NCI-H2196 (cell line): ENCODE results near the gene GFI1B.

Source experiments
- DNase-seq: peaks from one replicate; lab custom pipeline; 2025; ENCODE audit not compliant: unreplicated experiment; lab: John Stamatoyannopoulos, UW

The GFI1B gene

DNA sequence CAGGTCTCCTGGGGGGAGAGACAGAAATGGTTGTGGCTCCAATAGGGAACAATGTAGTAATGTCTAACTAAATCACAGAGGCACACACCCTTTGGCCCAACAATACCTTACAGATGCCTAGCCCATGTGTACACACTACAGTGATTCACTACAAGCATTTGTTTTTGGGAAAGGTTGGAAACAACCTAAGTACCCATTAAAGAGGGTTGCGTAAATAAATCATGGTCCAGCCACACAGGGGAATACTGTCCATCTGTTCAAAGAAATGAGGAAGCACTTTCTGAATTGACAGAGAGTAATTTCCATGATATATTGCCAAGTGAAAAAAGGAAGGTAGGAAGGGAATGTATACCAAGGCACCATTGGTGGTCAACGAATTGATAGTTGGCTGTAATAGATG lies 30.3 kb downstream of the GFI1B start:
- DNase-seq = no peak

DNA sequence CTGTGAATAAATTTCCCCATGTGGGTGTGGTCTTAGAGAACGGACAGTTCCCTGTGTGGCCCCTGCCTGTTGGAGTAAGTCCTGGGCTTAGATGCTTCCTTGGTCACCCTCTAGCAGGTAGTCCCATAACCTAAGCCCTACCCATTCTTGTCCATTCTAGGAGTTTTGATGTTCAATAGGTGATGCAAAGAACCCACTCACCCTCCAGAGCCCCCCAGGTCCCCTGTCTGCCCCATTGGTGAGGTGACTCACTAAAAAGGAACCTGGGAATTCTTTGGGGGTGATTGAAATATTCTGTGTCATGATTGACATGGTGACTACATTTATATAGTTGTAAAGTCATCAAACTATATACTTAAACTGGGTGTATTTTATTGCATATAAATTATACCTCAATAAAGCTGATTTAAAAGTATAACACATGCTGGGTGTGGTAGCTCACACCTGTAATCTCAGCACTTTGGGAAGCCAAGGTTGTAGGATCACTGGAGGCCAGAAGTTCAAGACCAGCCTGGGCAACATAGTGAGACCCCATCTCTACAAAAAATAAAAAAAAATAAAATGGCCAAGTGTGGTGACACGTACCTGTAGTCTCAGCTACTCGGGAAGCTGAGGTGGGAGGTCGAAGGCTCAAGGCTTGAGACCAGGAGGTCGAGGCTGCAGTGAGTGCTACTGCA lies 31.6 kb downstream of the GFI1B start:
- DNase-seq = no peak

DNA sequence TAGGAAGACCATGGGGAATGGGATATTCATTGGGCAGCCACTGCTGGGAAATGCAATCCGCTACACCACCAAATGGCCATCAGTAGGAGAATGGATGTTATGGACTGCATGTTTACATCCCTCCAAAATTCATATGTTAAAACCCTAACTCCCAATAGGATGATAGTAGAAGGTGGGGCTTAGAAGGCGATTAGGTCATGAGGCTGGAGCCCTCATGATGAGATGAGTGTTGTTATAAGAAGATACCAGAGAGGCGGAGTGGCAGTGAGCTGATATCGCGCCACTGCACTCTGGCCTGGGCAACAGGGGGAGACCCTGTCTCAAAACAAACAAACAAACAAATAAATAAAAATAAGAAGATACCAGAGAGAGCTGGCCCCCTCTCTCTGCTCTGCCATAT lies 36.2 kb downstream of the GFI1B start:
- DNase-seq = no peak

DNA sequence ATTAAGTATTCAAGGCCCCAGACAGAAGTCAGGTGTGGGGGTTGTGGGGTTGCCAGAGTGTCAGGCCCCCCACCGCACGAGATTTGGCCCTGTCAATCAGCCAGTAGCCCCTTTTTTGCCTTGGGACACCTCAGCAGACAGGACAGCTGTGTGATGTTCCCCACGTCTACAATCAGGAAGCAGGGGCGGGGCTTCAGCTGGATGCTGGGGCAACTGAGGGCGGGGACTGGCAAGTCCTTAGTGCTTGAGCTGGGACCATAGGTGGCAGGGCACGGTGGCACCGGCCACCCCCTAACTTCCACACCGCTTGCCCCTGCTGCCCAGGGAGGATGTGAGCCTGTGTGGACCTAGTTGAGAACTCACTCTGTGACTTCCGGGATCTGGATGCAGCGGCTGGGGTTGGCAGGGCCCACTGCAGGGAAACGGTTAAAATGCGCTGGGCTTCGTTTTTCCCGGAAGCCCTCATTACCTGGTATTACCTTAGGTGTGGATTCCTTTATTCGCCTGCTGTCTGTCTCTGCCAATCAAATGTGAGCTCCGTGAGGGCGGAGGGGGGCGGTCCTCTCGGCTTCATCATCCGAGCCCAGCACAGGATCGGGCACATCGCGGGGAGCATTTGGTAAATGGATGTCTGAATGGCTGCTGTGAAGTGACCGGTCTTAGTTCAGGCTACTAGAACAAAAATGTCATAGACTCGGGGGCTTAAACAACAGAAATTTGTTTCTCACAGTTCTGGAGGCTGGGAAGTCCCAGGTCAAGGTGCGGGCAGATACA lies 44.8 kb downstream of the GFI1B start:
- no peak for DNase-seq

DNA sequence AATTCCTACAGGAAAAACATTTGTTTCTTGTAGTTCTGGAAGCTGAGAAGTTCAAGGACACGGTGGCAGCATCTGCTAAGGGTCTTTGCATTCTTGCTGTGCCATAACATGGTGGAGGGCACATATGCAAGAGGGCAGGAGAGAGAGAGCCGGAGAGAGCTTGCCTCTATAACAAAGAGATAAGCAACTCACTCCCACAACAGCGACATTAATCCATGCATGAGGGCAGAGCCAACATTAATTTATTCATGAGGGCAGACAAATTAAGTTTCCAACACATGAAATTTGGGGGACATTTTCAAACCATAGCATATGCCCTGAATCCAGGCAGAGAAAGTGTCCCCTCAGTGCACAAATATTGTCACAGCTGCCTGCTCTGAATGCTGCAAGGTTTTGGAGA lies 47.9 kb downstream of the GFI1B start:
- no peak for DNase-seq

DNA sequence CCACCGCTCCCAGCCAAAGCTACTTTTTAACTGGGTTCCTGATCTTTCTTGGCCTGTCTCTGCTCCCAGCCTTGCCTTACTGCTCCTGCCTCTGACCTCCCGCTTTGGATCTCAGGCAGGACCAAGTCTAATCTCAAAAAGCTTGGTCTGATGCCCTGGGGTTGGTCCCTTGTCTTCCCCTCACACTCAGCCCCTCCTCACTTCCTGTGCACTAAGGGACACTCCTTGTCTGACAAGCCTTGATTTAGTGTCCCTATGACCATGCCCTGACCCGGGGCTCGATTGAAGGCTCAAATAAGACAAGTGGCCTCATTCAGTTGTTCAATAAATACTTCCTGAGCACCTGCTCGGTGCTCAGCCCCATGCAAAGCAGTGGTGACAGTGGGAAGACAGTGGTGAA lies 48.6 kb downstream of the GFI1B start:
- DNase-seq = no peak

DNA sequence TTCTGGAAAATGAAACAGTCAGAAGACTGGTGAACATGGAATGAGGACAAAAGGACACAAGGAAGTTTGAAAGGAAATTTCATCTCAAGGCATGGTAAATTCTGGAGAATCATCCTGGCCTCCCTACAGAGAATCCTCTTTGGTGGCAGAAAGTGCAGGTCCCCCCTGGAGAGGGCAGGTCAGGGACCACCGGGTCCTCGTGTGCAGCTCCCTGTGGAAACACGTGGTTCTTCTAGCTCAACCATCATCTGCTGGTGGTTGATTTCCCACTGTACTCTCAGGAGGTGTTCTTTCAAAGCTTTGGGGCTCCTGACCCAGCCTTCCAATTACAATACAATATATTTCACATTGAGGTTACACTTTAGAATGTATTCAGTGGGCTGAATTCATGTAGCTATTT lies 49.7 kb downstream of the GFI1B start:
- DNase-seq = no peak

DNA sequence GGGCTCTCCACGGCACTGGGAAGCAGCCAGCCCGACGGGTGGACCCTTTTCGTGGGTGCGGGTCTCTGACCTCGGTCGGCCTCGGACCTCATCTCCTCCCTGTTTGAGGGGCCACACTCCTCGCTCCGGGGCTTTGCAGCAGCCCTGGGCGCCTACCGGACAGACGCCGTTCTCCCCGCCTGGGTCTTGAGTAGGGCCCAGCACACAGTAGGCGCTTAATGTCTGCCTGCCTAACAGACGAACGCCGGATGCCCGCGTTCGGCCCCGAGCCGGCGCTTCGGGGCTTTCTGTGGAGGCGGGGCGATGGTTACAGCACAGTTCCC lies 51.5 kb downstream of the GFI1B start:
- no peak for DNase-seq

DNA sequence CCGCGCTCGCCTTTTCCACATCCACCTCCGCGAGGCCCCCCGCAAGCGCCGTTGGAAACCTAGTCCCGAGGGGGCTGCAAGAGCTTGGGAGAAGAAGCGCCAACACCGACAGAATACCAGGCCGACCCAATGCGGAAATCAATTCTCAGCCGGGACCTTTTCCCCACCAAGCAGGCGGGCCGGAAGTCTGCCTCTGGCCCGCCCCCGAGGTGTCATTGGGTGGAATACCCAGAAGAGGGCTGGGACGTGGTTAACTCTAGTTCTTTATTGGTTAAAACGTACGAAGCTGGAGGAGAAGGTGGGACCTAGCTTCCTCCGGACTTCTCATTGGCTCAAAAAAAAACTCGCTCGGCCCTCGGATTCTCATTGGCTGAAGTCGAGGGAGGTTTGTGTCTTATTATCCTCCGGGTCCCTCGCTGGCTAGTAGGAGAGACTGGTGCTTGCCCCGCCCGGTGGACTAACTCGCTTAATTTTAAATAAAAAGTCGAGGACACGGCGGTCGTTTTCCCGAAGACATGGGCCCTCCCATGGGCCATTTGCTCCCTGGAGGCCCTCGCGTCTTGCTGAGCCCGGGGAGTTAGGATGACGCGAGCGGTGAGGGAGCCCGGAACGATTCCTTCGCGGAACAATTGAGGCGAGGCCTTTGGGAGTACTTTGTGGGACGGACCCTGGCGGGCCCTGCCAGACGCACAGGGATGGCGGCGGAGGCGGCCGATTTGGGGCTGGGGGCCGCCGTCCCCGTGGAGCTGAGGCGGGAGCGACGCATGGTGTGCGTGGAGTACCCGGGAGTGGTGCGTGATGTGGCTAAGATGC lies 52.0 kb downstream of the GFI1B start, which contains the start of gene GTF3C5:
TSS of gene GTF3C5 (plus strand) at position 681 of the 813 bp plus-strand sequence. CDS start at position 696, 15 bp downstream.
- DNase-seq = peak; percentile 98

DNA sequence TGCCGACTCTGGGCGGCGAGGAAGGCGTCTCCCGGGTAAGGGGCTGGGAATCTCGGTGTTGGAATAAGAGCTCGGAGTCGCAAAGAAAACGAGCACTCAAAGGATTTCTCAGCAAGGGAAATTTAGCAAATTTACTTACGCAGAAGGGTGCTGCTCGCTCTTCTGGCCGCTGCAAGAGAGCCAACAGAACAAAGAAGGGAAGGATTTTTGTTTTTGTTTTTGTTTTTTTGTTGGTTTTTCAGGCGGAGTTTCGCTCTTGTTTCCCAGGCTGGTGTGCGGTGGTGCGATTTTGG lies 52.6 kb downstream of the GFI1B start:
- no peak for DNase-seq

DNA sequence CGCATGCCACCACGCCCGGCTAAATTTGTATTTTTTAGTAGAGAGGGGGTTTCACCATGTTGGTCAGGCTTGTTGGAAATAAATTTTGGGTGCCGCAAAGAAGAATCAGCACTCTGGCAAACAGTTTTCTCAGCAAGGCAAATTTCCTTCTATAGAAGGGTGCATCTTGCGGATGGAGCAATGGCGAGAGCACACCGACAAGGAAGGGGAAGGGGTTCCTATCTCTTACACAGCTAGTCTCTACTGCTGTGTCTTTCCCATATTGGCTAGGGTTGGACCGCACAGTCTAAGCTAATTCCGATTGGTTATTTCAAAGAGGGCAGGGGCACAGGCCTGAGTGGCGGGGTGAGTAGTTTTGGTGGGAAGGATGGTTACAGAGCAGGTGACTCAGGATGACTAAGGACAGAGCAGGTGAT lies 53.0 kb downstream of the GFI1B start:
- no peak for DNase-seq

DNA sequence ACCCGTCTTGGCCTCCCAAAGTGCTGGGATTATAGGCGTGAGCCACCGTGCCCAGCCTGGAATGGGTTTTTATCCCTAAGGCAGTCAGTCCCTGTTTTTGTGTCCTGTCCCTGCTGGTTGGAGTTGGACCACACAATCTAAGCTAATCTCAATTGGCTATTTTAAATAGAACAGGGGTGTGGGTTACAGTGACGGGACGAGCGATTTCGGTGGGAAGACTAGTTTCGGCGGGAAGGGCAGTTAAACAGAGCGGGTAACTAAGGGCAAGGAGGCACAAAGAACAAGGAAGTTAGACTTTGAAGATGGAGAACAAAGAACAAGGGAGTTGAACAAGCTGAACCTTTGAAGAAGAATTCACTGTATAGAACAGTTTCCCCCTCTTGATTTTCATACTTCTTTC lies 53.7 kb downstream of the GFI1B start:
- no peak for DNase-seq

DNA sequence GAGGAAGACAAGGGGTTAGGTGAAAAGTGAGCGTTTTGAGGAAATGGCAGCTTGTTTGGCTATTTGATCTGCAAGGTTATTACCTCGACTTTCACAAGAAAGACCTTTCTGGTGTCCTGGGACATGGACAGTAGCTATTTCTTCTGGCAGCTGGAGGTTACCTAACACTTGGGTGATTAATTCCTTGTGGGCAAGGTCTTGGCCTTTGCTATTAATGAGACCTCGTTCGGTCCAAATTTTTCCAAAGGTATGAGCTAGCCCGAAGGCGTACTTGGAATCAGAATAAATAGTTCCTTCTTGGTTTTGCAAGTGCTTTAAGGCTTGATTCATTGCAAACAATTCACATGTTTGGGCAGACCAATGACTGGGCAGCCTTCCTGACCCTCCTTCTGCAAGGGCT lies 57.2 kb downstream of the GFI1B start:
- DNase-seq = no peak

DNA sequence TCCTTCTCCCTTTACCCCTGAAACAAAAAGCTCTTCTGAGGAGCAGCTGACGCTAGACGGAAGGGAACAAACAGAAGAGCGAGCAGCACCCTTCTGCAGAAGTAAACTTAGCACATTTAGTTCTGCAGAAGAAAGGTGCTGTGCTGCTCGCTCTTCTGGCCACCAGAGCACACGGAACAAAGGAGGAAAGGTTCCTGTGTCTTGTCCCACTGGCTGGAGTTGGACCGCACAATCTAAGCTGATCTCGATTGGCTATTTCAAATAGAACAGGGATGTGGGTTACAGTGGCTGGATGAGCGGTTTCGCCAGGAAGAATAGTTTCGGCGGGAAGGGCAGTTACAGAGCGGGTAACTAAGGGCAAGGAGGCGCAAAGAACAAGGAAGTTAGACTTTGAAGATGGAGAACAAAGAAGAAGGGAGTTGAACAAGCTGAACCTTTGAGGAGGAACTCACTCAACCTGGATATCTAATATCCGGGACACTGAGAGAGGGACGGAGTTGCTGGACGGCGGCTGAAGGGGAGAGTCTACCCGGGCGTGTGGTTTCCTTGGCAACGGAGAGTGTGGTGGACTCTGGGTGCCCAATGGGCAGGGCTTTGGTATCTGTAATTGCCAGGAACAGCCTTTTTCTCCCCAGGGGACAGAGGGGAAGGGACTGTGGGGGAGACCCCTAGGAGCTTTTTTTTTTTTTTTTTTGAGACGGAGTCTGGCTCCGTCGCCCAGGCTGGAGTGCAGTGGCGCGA lies 59.5 kb downstream of the GFI1B start:
- no peak for DNase-seq

DNA sequence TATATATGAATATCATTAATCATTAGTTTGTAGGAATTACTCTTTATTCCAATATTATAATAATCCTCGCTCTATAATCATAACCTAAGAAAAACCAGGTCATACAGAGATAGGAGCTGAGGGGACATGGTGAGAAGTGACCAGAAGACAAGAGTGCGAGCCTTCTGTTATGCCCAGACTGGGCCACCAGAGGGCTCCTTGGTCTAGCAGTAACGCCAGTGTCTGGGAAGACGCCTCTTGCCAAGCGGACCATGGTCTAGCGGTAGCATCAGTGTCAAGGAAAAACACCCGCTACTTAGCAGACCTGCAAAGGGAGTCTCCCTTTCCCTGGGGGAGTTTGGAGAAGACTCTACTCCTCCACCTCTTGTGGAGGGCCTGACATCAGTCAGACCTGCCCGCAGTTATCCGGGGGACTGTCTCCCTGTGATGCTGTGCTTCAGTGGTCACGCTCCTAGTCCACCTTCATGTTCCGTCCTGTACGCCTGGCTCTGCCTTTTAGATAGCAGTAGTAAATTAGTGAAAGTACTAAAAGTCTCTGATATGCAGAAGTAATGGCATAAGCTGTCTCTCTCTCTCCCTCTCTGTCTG lies 62.5 kb downstream of the GFI1B start:
- peak; percentile 33 for DNase-seq
